H1 (cell line): ENCODE results near the gene SH3RF3. TPM values are rescaled to one million over a fixed set of nuclear protein-coding genes. Genes with fewer than 3 reads are reported as not detected.

Experiments used
- CTCF ChIA-PET: fragments of 300-600 bp; sonication (Branson Sonifier 250); formaldehyde crosslinking; loops from one replicate; lab custom pipeline; 2021; ENCODE audit not compliant: partially characterized antibody; lab: Charles Lee
- POLR2A ChIA-PET: fragments of 300-600 bp; sonication (Branson Sonifier 250); formaldehyde crosslinking; loops from one replicate; lab custom pipeline; 2021; ENCODE audit warnings: inconsistent platforms; ENCODE audit not compliant: partially characterized antibody; lab: Charles Lee
- DNase-seq, 2 experiments: peaks; one replicate each; pipeline versions ENCODE4 v3.0.0 to v3.0.0-alpha.2; 2010 to 2022; ENCODE audit warnings: low spot score in 2 of 2, low read depth in 1 of 2, mixed read lengths in 1 of 2
- FAIRE-seq: peaks from 2 replicates; lab custom pipeline; 2011; peaks lifted over from hg19 to GRCh38; lab: Jason Lieb, UNC
- H2AFZ ChIP-seq: 2 replicates; pipeline ENCODE4 v1.8.1; 2012; ENCODE audit warnings: low read length, inconsistent platforms
- H2AK5ac ChIP-seq: 2 replicates; pipeline ENCODE4 v1.6.1; 2013; ENCODE audit warnings: low read depth, low read length
- H2BK120ac ChIP-seq: replicated peaks from 2 replicates; pipeline ENCODE3; 2013; ENCODE audit warnings: low read depth, low read length, inconsistent platforms
- H2BK12ac ChIP-seq: 2 replicates; pipeline ENCODE4 v1.6.1; 2013; ENCODE audit warnings: low read depth, low read length
- H2BK15ac ChIP-seq: 2 replicates; pipeline ENCODE4 v1.6.1; 2013; ENCODE audit warnings: low read length
- H2BK20ac ChIP-seq: 2 replicates; pipeline ENCODE4 v1.6.1; 2013; ENCODE audit warnings: low read length
- H2BK5ac ChIP-seq: 2 replicates; pipeline ENCODE4 v1.6.1; 2013; ENCODE audit warnings: low read depth, low read length
- H3K14ac ChIP-seq: 2 replicates; pipeline ENCODE4 v1.6.1; 2013; ENCODE audit warnings: inconsistent platforms; ENCODE audit not compliant: insufficient read length
- H3K18ac ChIP-seq: 2 replicates; pipeline ENCODE4 v1.6.1; 2013; ENCODE audit warnings: low read length; ENCODE audit errors: extremely low read depth
- H3K23ac ChIP-seq: 2 replicates; pipeline ENCODE4 v1.6.1; 2013; ENCODE audit warnings: inconsistent platforms; ENCODE audit not compliant: insufficient read length
- H3K23me2 ChIP-seq: 2 replicates; pipeline ENCODE4 v1.6.1; 2013; ENCODE audit warnings: low read depth, low read length
- H3K27ac ChIP-seq: 2 replicates; pipeline ENCODE4 v1.6.1; 2011; ENCODE audit warnings: low read depth, low read length, inconsistent platforms
- H3K27me3 ChIP-seq, 4 experiments: replicated peaks in 1 of 4; 1 replicate in 1 of 4; 2 replicates in 3 of 4; pipeline versions ENCODE4 v1.6.1 to v1.8.1; 2011 to 2013; ENCODE audit warnings: low read length in 3 of 4, mild to moderate bottlenecking in 3 of 4, inconsistent platforms in 2 of 4, mixed read lengths in 2 of 4, moderate library complexity in 1 of 4; ENCODE audit not compliant: control insufficient read depth in 3 of 4, insufficient read depth in 3 of 4; ENCODE audit errors: extremely low read depth in 1 of 4
- H3K36me3 ChIP-seq, 4 experiments: 2 replicates each; pipeline versions ENCODE4 v1.6.1 to v1.8.1; 2011 to 2013; ENCODE audit warnings: mild to moderate bottlenecking in 4 of 4, low read length in 3 of 4, moderate library complexity in 2 of 4, control low read depth in 1 of 4, inconsistent platforms in 1 of 4; ENCODE audit not compliant: insufficient read depth in 4 of 4, control insufficient read depth in 2 of 4
- H3K4ac ChIP-seq: replicated peaks from 2 replicates; pipeline ENCODE3; 2013; ENCODE audit warnings: low read length, low read depth, mixed read lengths, inconsistent platforms; ENCODE audit not compliant: insufficient read length
- H3K4me1 ChIP-seq, 4 experiments: replicated peaks in 1 of 4; 1 replicate in 1 of 4; 2 replicates in 3 of 4; pipeline versions ENCODE4 v1.6.1 to v1.8.1; 2011 to 2013; ENCODE audit warnings: low read length in 3 of 4, inconsistent platforms in 2 of 4, mixed read lengths in 1 of 4; ENCODE audit not compliant: insufficient read depth in 4 of 4, control insufficient read depth in 3 of 4
- H3K4me2 ChIP-seq, 2 experiments: 2 replicates each; pipeline versions ENCODE4 v1.6.1 to v1.8.1; 2011 to 2013; ENCODE audit warnings: low read depth in 2 of 2, low read length in 2 of 2, control low read depth in 1 of 2, inconsistent platforms in 1 of 2, mild to moderate bottlenecking in 1 of 2; ENCODE audit not compliant: insufficient read depth in 1 of 2
- H3K4me3 ChIP-seq, 4 experiments: fragments of 200-600, 300-600 bp in 1 of 4; sonication (generic), shearing (Covaris generic), sonication (Bioruptor Twin) in 1 of 4; 2 replicates each; pipeline versions ENCODE4 v1.5.1 to v1.8.1; 2011 to 2016; ENCODE audit warnings: low read length in 4 of 4, low read depth in 3 of 4, control low read depth in 2 of 4, inconsistent platforms in 2 of 4, mild to moderate bottlenecking in 2 of 4, mixed read lengths in 1 of 4, moderate library complexity in 1 of 4; ENCODE audit not compliant: insufficient read depth in 2 of 4; ENCODE audit errors: extremely low read depth in 1 of 4
- H3K56ac ChIP-seq: replicated peaks from 2 replicates; pipeline ENCODE3; 2013; ENCODE audit warnings: low read depth, mild to moderate bottlenecking, mixed read lengths, low read length, inconsistent platforms; ENCODE audit not compliant: insufficient read length
- H3K79me1 ChIP-seq: 2 replicates; pipeline ENCODE4 v1.6.1; 2013; ENCODE audit warnings: low read depth, low read length, control low read depth
- H3K79me2 ChIP-seq, 2 experiments: 2 replicates each; pipeline versions ENCODE4 v1.6.1 to v1.8.1; 2012 to 2013; ENCODE audit warnings: low read length in 2 of 2, mild to moderate bottlenecking in 2 of 2, inconsistent platforms in 1 of 2; ENCODE audit not compliant: insufficient read depth in 2 of 2, control insufficient read depth in 1 of 2
- H3K9ac ChIP-seq, 4 experiments: replicated peaks in 1 of 4; 1 replicate in 1 of 4; 2 replicates in 3 of 4; pipeline versions ENCODE4 v1.6.1 to v1.8.1; 2011 to 2013; ENCODE audit warnings: low read depth in 3 of 4, low read length in 3 of 4, control low read depth in 2 of 4, mild to moderate bottlenecking in 2 of 4, moderate library complexity in 2 of 4, inconsistent platforms in 1 of 4; ENCODE audit errors: extremely low read depth in 1 of 4
- H3K9me3 ChIP-seq, 2 experiments: 2 replicates each; pipeline versions ENCODE4 v1.6.1 to v1.8.1; 2012 to 2013; ENCODE audit warnings: mild to moderate bottlenecking in 2 of 2, moderate library complexity in 2 of 2, control low read depth in 1 of 2, inconsistent platforms in 1 of 2, low read depth in 1 of 2, low read length in 1 of 2, mixed read lengths in 1 of 2; ENCODE audit not compliant: insufficient read depth in 2 of 2
- H4K20me1 ChIP-seq, 2 experiments: replicated peaks in 1 of 2; 2 replicates each; pipeline versions ENCODE3 to v1.8.1; 2011 to 2013; ENCODE audit warnings: inconsistent platforms in 2 of 2, low read length in 2 of 2, mild to moderate bottlenecking in 1 of 2; ENCODE audit not compliant: insufficient read depth in 2 of 2, control insufficient read depth in 1 of 2
- H4K5ac ChIP-seq: 2 replicates; pipeline ENCODE4 v1.6.1; 2013; ENCODE audit warnings: low read length, low read depth, mixed read lengths, inconsistent platforms; ENCODE audit not compliant: insufficient read length
- H4K8ac ChIP-seq: 2 replicates; pipeline ENCODE4 v1.8.0; 2013; ENCODE audit warnings: mild to moderate bottlenecking, moderate library complexity, low read length, inconsistent platforms; ENCODE audit not compliant: insufficient read depth; ENCODE audit errors: extremely low read depth
- H4K91ac ChIP-seq: replicated peaks from 2 replicates; pipeline ENCODE3; 2013; ENCODE audit warnings: low read length, mixed read lengths, inconsistent platforms; ENCODE audit not compliant: insufficient read length
- ASH2L ChIP-seq: fragments of 200-600, 300-600 bp; sonication (generic); IDR thresholded peaks from one replicate; pipeline ENCODE4 v1.7.1; 2017; ENCODE audit warnings: low read length
- CBX5 ChIP-seq: fragments of 300-800, 300-1000 bp; sonication (generic); IDR thresholded peaks from 2 replicates; pipeline ENCODE4 v1.7.1; 2016; ENCODE audit warnings: antibody characterized with exemption, low read length, low read depth
- CBX8 ChIP-seq: fragments of 300-800, 300-1000 bp; sonication (generic); IDR thresholded peaks from 2 replicates; pipeline ENCODE4 v1.7.1; 2016; ENCODE audit warnings: low read depth, low read length, borderline replicate concordance
- CHD1 ChIP-seq: IDR thresholded peaks from 2 replicates; pipeline ENCODE4 v1.6.1; 2012; ENCODE audit warnings: low read depth, low read length, improper control_type of control experiment
- CTBP2 ChIP-seq: IDR thresholded peaks from 2 replicates; pipeline ENCODE4 v1.7.0; 2011; ENCODE audit warnings: borderline replicate concordance, mild to moderate bottlenecking, moderate library complexity, mixed read lengths, low read length; ENCODE audit not compliant: insufficient read depth, insufficient read length
- FOSL1 ChIP-seq: IDR thresholded peaks from 2 replicates; pipeline ENCODE4 v1.6.1; 2011; ENCODE audit warnings: mild to moderate bottlenecking, low read depth, low read length, moderate library complexity; ENCODE audit not compliant: insufficient read depth
- GTF2F1 ChIP-seq: IDR thresholded peaks from 2 replicates; pipeline ENCODE4 v1.6.1; 2012; ENCODE audit warnings: low read depth, low read length, improper control_type of control experiment, borderline replicate concordance
- NANOG ChIP-seq: IDR thresholded peaks from 2 replicates; pipeline ENCODE4 v1.6.1; 2011; ENCODE audit warnings: low read length, low read depth, mild to moderate bottlenecking, inconsistent platforms; ENCODE audit not compliant: insufficient read depth, poor library complexity, severe bottlenecking
- SUZ12 ChIP-seq: fragments of 200-600 bp; sonication (generic); IDR thresholded peaks from 2 replicates; pipeline ENCODE4 v1.6.1; 2012; ENCODE audit warnings: mild to moderate bottlenecking, inconsistent platforms, low read length, moderate library complexity, mixed read lengths
- TBP ChIP-seq: IDR thresholded peaks from 2 replicates; pipeline ENCODE4 v1.6.1; 2011; ENCODE audit warnings: low read depth, low read length, improper control_type of control experiment
- TEAD4 ChIP-seq: IDR thresholded peaks from 2 replicates; pipeline ENCODE4 v1.6.1; 2012; ENCODE audit warnings: low read depth, low read length, inconsistent platforms, mixed read lengths
- ZNF274 ChIP-seq: IDR thresholded peaks from 2 replicates; pipeline ENCODE4 v1.7.0; 2012; ENCODE audit warnings: low read length, borderline replicate concordance; ENCODE audit errors: extremely low read depth
- WGBS, 2 experiments: shearing (Covaris generic) in 1 of 2; methylation state at CpG; one replicate each; pipeline versions ENCODE4 v1.1.6 to v1.1.7; 2013 to 2015; ENCODE audit warnings: low lambda C conversion rate in 2 of 2, mixed read lengths in 2 of 2, inconsistent platforms in 1 of 2, low coverage in 1 of 2, missing lambda C conversion rate in 1 of 2; ENCODE audit not compliant: insufficient replicate concordance in 2 of 2, insufficient coverage in 1 of 2, insufficient read length in 1 of 2; ENCODE audit errors: extremely low coverage in 1 of 2, missing lambda C conversion rate in 1 of 2; 5-methylcytosine and 5-hydroxymethylcytosine counted together
- polyA plus RNA-seq, 7 experiments: library from polyadenylated mRNA; depleted of rRNA in 3 of 7; stranded (reverse) in 5 of 7; unstranded in 2 of 7; fragments of >200 nt in 5 of 7; fragments of 200-250 nt in 2 of 7; gene quantifications; 1 replicate in 5 of 7; 2 replicates in 1 of 7; 4 replicates in 1 of 7; pipeline versions ENCODE4 v1.2.1 to v1.2.3, GENCODE V29; 2011 to 2013; ENCODE audit warnings: missing spikeins in 2 of 7, mixed read lengths in 2 of 7
- total RNA-seq: library from RNA; stranded (reverse); fragmentation: NEBNext Ultra II Directional; extraction: Animal tissue kit (Norgen Biotek cat#: 25700); gene quantifications from 2 replicates; pipeline ENCODE4 v1.2.1, GENCODE V29; 2021
- TF ChIP-seq, protein P1 (sequence below): IDR thresholded peaks from 2 replicates; pipeline ENCODE4 v1.6.1; 2011; ENCODE audit warnings: low read length, improper control_type of control experiment

SH3RF3 gene
- total and polyA plus RNA-seq, 2 of the 8 experiments (the other 6 are each of a cell fraction or from before 2014, with no cell fraction given) = 0.11 to 0.65 TPM

DNA sequence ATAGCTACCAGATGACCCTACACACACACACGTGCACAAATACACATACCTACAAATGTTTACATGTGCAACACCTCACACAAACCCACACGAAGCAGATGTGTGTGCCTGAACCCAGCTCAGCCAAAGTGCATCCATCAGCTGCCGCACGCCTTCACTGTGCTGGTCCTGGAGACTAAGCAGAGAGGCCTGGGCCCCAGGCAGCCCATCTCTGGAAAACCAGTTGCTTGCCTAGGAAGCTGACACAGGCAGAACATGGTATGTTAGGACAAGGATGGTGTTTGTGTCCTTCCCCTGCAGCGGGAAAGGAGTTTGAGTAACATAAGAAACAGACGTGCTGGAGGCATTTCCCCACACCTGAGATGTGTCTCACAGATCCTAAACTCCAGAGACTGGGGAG lies 398.1 kb downstream of the SH3RF3 start:
- POLR2A ChIA-PET = no interaction called here
- Histone ChIP-seq H2BK120ac (no peak overlapping the region), H3K4me3 (no peak overlapping the region), H3K79me1 (no peaks in the 10 kb centered on the region), H3K4me2 (no peak overlapping the region), H3K23me2 (peaks cover 2% of the 10 kb centered on the region; the same call in 1 of the 2 replicates), H3K27ac (no peak overlapping the region), H3K79me2 (no peaks in the 10 kb centered on the region), H3K4ac (no peak overlapping the region), H3K18ac (no peak overlapping the region), H3K4me1 (no peaks in the 10 kb centered on the region), H3K27me3 (no peaks in the 10 kb centered on the region), H2BK20ac (no peak overlapping the region), H3K56ac (no peak overlapping the region), H2BK12ac (no peak overlapping the region), H4K20me1 (no peaks in the 10 kb centered on the region), H3K14ac (no peak overlapping the region), H3K36me3 (no peaks in the 10 kb centered on the region), H3K9me3 (no peaks in the 10 kb centered on the region), H2AFZ (no peak overlapping the region), H4K8ac (0 out of 2 replicates have a peak overlapping the region, but pooled peaks have one; percentile 60), H2BK15ac (no peak overlapping the region), H4K91ac (no peak overlapping the region), H3K23ac (no peak overlapping the region), H4K5ac (no peak overlapping the region), H3K9ac (no peak overlapping the region), H2BK5ac (no peak overlapping the region), H2AK5ac (no peak overlapping the region)
- TF ChIP-seq CTBP2 (no peak), GTF2F1 (no peak), CBX8 (no peak), CHD1 (no peak), NANOG (no peak), CBX5 (no peak), SUZ12 (no peak), TBP (no peak), FOSL1 (no peak), TEAD4 (no peak), ZNF274 (no peak), ASH2L (no peak)
- TF ChIP-seq, protein P1, sequence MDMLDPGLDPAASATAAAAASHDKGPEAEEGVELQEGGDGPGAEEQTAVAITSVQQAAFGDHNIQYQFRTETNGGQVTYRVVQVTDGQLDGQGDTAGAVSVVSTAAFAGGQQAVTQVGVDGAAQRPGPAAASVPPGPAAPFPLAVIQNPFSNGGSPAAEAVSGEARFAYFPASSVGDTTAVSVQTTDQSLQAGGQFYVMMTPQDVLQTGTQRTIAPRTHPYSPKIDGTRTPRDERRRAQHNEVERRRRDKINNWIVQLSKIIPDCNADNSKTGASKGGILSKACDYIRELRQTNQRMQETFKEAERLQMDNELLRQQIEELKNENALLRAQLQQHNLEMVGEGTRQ = no peak
- FAIRE-seq = no peak
- CTCF ChIA-PET = interaction anchor here (3.3 to 4.6 kb wide), 2 partner anchors 16 to 19 kb away, joined by 13 to 26 read pairs; no protein-coding TSS in a partner anchor
- DNase-seq = no peak
- 86% methylated on average over 6 of the region's 6 CpGs; no CpG with 5 or more reads in 1 of the 2 experiments for WGBS, 2 experiments
